Colonic mucosa (tissue), 4 donors: ENCODE results near the gene TCTN1. TPM values are rescaled to one million over a fixed set of nuclear protein-coding genes. Genes with fewer than 3 reads are reported as not detected.
"Not testable (repeated sequence)": the region's sequence is repeated elsewhere in the genome, so short reads cannot be mapped to it uniquely, and the experiment has no call there.

ENCODE experiments used
- DNase-seq: peaks from one replicate; pipeline ENCODE4 v3.0.0-alpha.2; 2020
- H3K27ac ChIP-seq: fragments of 200-600 bp; one replicate; pipeline ENCODE4 v1.8.0; 2021
- H3K27me3 ChIP-seq: fragments of 200-600 bp; one replicate; pipeline ENCODE4 v1.8.0; 2021
- H3K36me3 ChIP-seq: fragments of 200-600 bp; one replicate; pipeline ENCODE4 v1.8.0; 2021
- H3K4me1 ChIP-seq: fragments of 200-600 bp; one replicate; pipeline ENCODE4 v1.8.0; 2021; ENCODE audit warnings: mild to moderate bottlenecking
- H3K4me3 ChIP-seq: fragments of 200-600 bp; one replicate; pipeline ENCODE4 v1.8.0; 2021
- H3K9ac ChIP-seq, 2 donors: one replicate each; pipeline ENCODE4 v1.7.0; 2013; ENCODE audit warnings: control low read depth in 2 of 2, low read depth in 2 of 2, low read length in 2 of 2
- H3K9me3 ChIP-seq: fragments of 200-600 bp; one replicate; pipeline ENCODE4 v1.8.0; 2021
- CTCF ChIP-seq: fragments of 200-600 bp; IDR thresholded peaks from one replicate; pipeline ENCODE4 v1.8.0; 2022; ENCODE audit warnings: antibody characterized with exemption, mild to moderate bottlenecking
- intact Hi-C: fragments of 100-400 bp; cut with DNase I; formaldehyde crosslinking; loops from one replicate; pipeline ENCODE4 v1.14.1; 2022
- total RNA-seq, 2 donors: library from RNA; stranded (reverse); fragmentation: NEBNext Ultra II Directional in 1 of 2; extraction: Animal tissue kit (Norgen Biotek cat#: 25700) in 1 of 2; gene quantifications; one replicate each; pipeline ENCODE4 v1.2.1, GENCODE V29; 2021
- donor health status: healthy.
- donor health status: DM: no; HTN: no; CAD: no.
- donor health status: DM: no; HTN: no; CAD: no.

Gene TCTN1
- total RNA-seq, 2 donors from 2014 or later = 9.2 to 10.2 TPM

GRCh38 chr12:110602085-110602814 lies 11.7 kb upstream of the TCTN1 start:
- intact Hi-C loops = loop anchor here (2.0 to 5.0 kb wide), 4 partner anchors 49 to 150 kb away; partner anchors contain the start of genes ARPC3, FAM216A and GPN3
- H3K36me3 ChIP-seq, H3K27ac ChIP-seq: not testable (repeated sequence)

GRCh38 chr12:110606253-110606611 lies 7.7 kb upstream of the TCTN1 start:
- Histone ChIP-seq H3K4me1 (no peaks in the 10 kb centered on the region), H3K9me3 (no peaks in the 10 kb centered on the region), H3K9ac (no peak overlapping the region), H3K27ac (peak overlapping the region; percentile 50), H3K36me3 (no peaks in the 10 kb centered on the region), H3K4me3 (no peak overlapping the region), H3K27me3 (no peaks in the 10 kb centered on the region)
- no peak for DNase-seq
- no peak for TF ChIP-seq CTCF
- intact Hi-C loops = no loop called here

More at GRCh38 chr12:110602085-110602814, 11.7 kb upstream of the TCTN1 start:
- not testable (repeated sequence) for H3K9me3 ChIP-seq, H3K4me3 ChIP-seq, H3K27me3 ChIP-seq, H3K9ac ChIP-seq, H3K4me1 ChIP-seq
- peak; percentile 47 for DNase-seq
- TF ChIP-seq CTCF = peak; percentile 65

- intact Hi-C loops = no loop called here
- Histone ChIP-seq H3K4me1 (peaks cover 6% of the 10 kb centered on the region), H3K9me3 (no peaks in the 10 kb centered on the region), H3K4me3 (peak overlapping the region; percentile 81), H3K9ac (peak overlapping the region in 1 of 2 donors; percentile 60), H3K27ac (peak overlapping the region; percentile 64), H3K27me3 (no peaks in the 10 kb centered on the region), H3K36me3 (no peaks in the 10 kb centered on the region)
- no peak for TF ChIP-seq CTCF
- DNase-seq = no peak
Measured at GRCh38 chr12:110613071-110613770, 708 bp upstream of the TCTN1 start.

GRCh38 chr12:110615171-110615570 lies 1.2 kb downstream of the TCTN1 start:
- no peak for DNase-seq
- no peaks in the 10 kb centered on the region for H3K9me3 ChIP-seq
- H3K4me1 ChIP-seq = peaks cover 6% of the 10 kb centered on the region
- no peak overlapping the region for H3K27ac ChIP-seq
- no peak overlapping the region for H3K9ac ChIP-seq
- intact Hi-C loops = no loop called here
- no peaks in the 10 kb centered on the region for H3K27me3 ChIP-seq
- H3K36me3 ChIP-seq = no peaks in the 10 kb centered on the region
- H3K4me3 ChIP-seq = no peak overlapping the region
- no peak for TF ChIP-seq CTCF

GRCh38 chr12:110616471-110617115 lies 2.7 kb downstream of the TCTN1 start:
- H3K4me3 ChIP-seq = no peak overlapping the region
- no peak for DNase-seq
- TF ChIP-seq CTCF = no peak
- no peaks in the 10 kb centered on the region for H3K9me3 ChIP-seq
- intact Hi-C loops = no loop called here
- H3K36me3 ChIP-seq = no peaks in the 10 kb centered on the region
- no peaks in the 10 kb centered on the region for H3K27me3 ChIP-seq
- no peak overlapping the region for H3K27ac ChIP-seq
- no peak overlapping the region for H3K9ac ChIP-seq
- H3K4me1 ChIP-seq = peaks cover 6% of the 10 kb centered on the region
